ENCODE measurements around the gene NOA1.
A peak's percentile ranks its signal among the peaks of the same experiment; 100 is the strongest.
"Not testable (repeated sequence)": the region's sequence is repeated elsewhere in the genome, so short reads cannot be mapped to it uniquely, and the experiment has no call there.

The NOA1 gene

GRCh38 chr4:56931924-56932323 is 45.5 kb downstream of the NOA1 start:
- H3K79me2 ChIP-seq (ENCODE audit: insufficient read depth, low read length): peaks cover 26% of the 10 kb centered on the region
- TF ChIP-seq EZH2phosphoT487 (IDR thresholded peaks at IDR 0.05; ENCODE audit: borderline replicate concordance): no peak
- TF ChIP-seq CTCF (conservative IDR thresholded peaks at IDR 0.05; ENCODE audit: low read length): no peak
- no peak overlapping the region for H3K4me3 ChIP-seq (ENCODE audit: low read length, poor library complexity, severe bottlenecking)
- H3K9me2 ChIP-seq (replicated peaks; ENCODE audit: low read depth, low read length): no peaks in the 10 kb centered on the region
- H2AFZ ChIP-seq (ENCODE audit: low read length): no peak overlapping the region
- no peaks in the 10 kb centered on the region for H3K9me3 ChIP-seq (ENCODE audit: insufficient read depth, low read depth, low read length)
- H4K20me1 ChIP-seq (ENCODE audit: insufficient read depth, low read length, poor library complexity, severe bottlenecking): peaks cover 17% of the 10 kb centered on the region
- H3K9ac ChIP-seq (ENCODE audit: low read depth, low read length, poor library complexity, severe bottlenecking): no peak overlapping the region
- H3K4me2 ChIP-seq (ENCODE audit: low read depth, low read length, poor library complexity, severe bottlenecking): no peak overlapping the region
- H3K4me1 ChIP-seq (ENCODE audit: insufficient read depth, low read length, poor library complexity, severe bottlenecking): peaks cover 7% of the 10 kb centered on the region
- no peaks in the 10 kb centered on the region for H3K27me3 ChIP-seq (ENCODE audit: insufficient read depth, low read length, poor library complexity, severe bottlenecking)
- H3K36me3 ChIP-seq (ENCODE audit: insufficient read depth, low read length): peaks cover 64% of the 10 kb centered on the region
- H3F3A ChIP-seq (ENCODE audit: low read depth): peaks cover 3% of the 10 kb centered on the region; the same call in 1 of the 2 replicates

- Histone ChIP-seq H3K36me3 (ENCODE audit: insufficient read depth, low read length) (peaks cover 63% of the 10 kb centered on the region), H3K4me2 (ENCODE audit: low read depth, low read length, poor library complexity, severe bottlenecking) (no peak overlapping the region), H3K79me2 (ENCODE audit: insufficient read depth, low read length) (peaks cover 29% of the 10 kb centered on the region), H4K20me1 (ENCODE audit: insufficient read depth, low read length, poor library complexity, severe bottlenecking) (peaks cover 17% of the 10 kb centered on the region), H3K9ac (ENCODE audit: low read depth, low read length, poor library complexity, severe bottlenecking) (no peak overlapping the region), H2AFZ (ENCODE audit: low read length) (no peak overlapping the region), H3K9me2 (replicated peaks; ENCODE audit: low read depth, low read length) (no peaks in the 10 kb centered on the region), H3K27me3 (ENCODE audit: insufficient read depth, low read length, poor library complexity, severe bottlenecking) (no peaks in the 10 kb centered on the region), H3F3A (ENCODE audit: low read depth) (peaks cover 3% of the 10 kb centered on the region; the same call in 1 of the 2 replicates), H3K4me3 (ENCODE audit: low read length, poor library complexity, severe bottlenecking) (no peak overlapping the region), H3K4me1 (ENCODE audit: insufficient read depth, low read length, poor library complexity, severe bottlenecking) (peaks cover 7% of the 10 kb centered on the region), H3K9me3 (ENCODE audit: insufficient read depth, low read depth, low read length) (no peaks in the 10 kb centered on the region)
- TF ChIP-seq CTCF (conservative IDR thresholded peaks at IDR 0.05; ENCODE audit: low read length) (no peak), EZH2phosphoT487 (IDR thresholded peaks at IDR 0.05; ENCODE audit: borderline replicate concordance) (no peak)
Measured at GRCh38 chr4:56930638-56931037, 46.8 kb downstream of the NOA1 start.

GRCh38 chr4:56927196-56927595 is 50.2 kb downstream of the NOA1 start:
- Histone ChIP-seq H3K27me3 (ENCODE audit: insufficient read depth, low read length, poor library complexity, severe bottlenecking) (no peaks in the 10 kb centered on the region), H2AFZ (ENCODE audit: low read length) (no peak overlapping the region), H3K36me3 (ENCODE audit: insufficient read depth, low read length) (peaks cover 68% of the 10 kb centered on the region), H4K20me1 (ENCODE audit: insufficient read depth, low read length, poor library complexity, severe bottlenecking) (peaks cover 16% of the 10 kb centered on the region), H3K4me2 (ENCODE audit: low read depth, low read length, poor library complexity, severe bottlenecking) (no peak overlapping the region), H3K4me3 (ENCODE audit: low read length, poor library complexity, severe bottlenecking) (no peak overlapping the region), H3K9me3 (ENCODE audit: insufficient read depth, low read depth, low read length) (no peaks in the 10 kb centered on the region), H3K9ac (ENCODE audit: low read depth, low read length, poor library complexity, severe bottlenecking) (no peak overlapping the region), H3K4me1 (ENCODE audit: insufficient read depth, low read length, poor library complexity, severe bottlenecking) (peaks cover 4% of the 10 kb centered on the region), H3K79me2 (ENCODE audit: insufficient read depth, low read length) (peaks cover 47% of the 10 kb centered on the region), H3F3A (ENCODE audit: low read depth) (no peaks in the 10 kb centered on the region), H3K9me2 (replicated peaks; ENCODE audit: low read depth, low read length) (no peaks in the 10 kb centered on the region)
- TF ChIP-seq CTCF (conservative IDR thresholded peaks at IDR 0.05; ENCODE audit: low read length): no peak
- no peak for TF ChIP-seq EZH2phosphoT487 (IDR thresholded peaks at IDR 0.05; ENCODE audit: borderline replicate concordance)

GRCh38 chr4:56914977-56915376 is 62.4 kb downstream of the NOA1 start:
- H4K20me1 ChIP-seq (ENCODE audit: insufficient read depth, low read length, poor library complexity, severe bottlenecking): peaks cover 88% of the 10 kb centered on the region
- H3K36me3 ChIP-seq (ENCODE audit: insufficient read depth, low read length): peaks cover 17% of the 10 kb centered on the region; the same call in 1 of the 2 replicates
- H3F3A ChIP-seq (ENCODE audit: low read depth); H2AFZ ChIP-seq (ENCODE audit: low read length); H3K27me3 ChIP-seq (ENCODE audit: insufficient read depth, low read length, poor library complexity, severe bottlenecking); H3K9me3 ChIP-seq (ENCODE audit: insufficient read depth, low read depth, low read length); H3K9ac ChIP-seq (ENCODE audit: low read depth, low read length, poor library complexity, severe bottlenecking); H3K9me2 ChIP-seq (replicated peaks; ENCODE audit: low read depth, low read length): not testable (repeated sequence)
- H3K4me3 ChIP-seq (ENCODE audit: low read length, poor library complexity, severe bottlenecking): peak overlapping the region; percentile 64
- H3K4me1 ChIP-seq (ENCODE audit: insufficient read depth, low read length, poor library complexity, severe bottlenecking): peaks cover 47% of the 10 kb centered on the region
- H3K79me2 ChIP-seq (ENCODE audit: insufficient read depth, low read length): peaks cover 100% of the 10 kb centered on the region
- H3K4me2 ChIP-seq (ENCODE audit: low read depth, low read length, poor library complexity, severe bottlenecking): peak overlapping the region; percentile 76
